ENCODE data around the gene MAMSTR. TPM values are rescaled to one million over a fixed set of nuclear protein-coding genes. Genes with fewer than 3 reads are reported as not detected.

MAMSTR gene
- total RNA-seq, 4 donors from 2014 or later: 0.99 to 2.9 (median 1.8) TPM

- intact Hi-C loops (cut with DNase I): no loop called here
- H3K9me3 ChIP-seq: no peaks in the 10 kb centered on the region
- H3K4me3 ChIP-seq: no peak within 1 kb of the TSS
- TF ChIP-seq EP300 (IDR thresholded peaks at IDR 0.05): no peak
- TF ChIP-seq CTCF (IDR thresholded peaks at IDR 0.05): no peak
- TF ChIP-seq POLR2AphosphoS5 (IDR thresholded peaks at IDR 0.05): no peak
- no peak for TF ChIP-seq POLR2A (IDR thresholded peaks at IDR 0.05; ENCODE audit: low read depth)
- 54% methylated on average over 4 of the region's 4 CpGs for WGBS
- H3K4me1 ChIP-seq: peaks cover 14 to 24% (median 15%) of the 10 kb centered on the region in 4 donors
- H3K36me3 ChIP-seq: peaks cover 0 to 10% (median 0%) of the 10 kb centered on the region in 4 donors
- H3K27me3 ChIP-seq: peaks cover 0 to 56% (median 24%) of the 10 kb centered on the region in 4 donors
- DNase-seq (ENCODE audit: extremely low spot score): no peak
- no peak within 1 kb of the TSS for H3K27ac ChIP-seq (replicated peaks in 1 of 4)
Observed at GRCh38 chr19:48755084-48755641, 35.6 kb upstream of the MAMSTR start, which contains the start of gene FGF21. TSS of gene FGF21 (plus strand) at chr19:48755524. CDS start at chr19:48756237, 713 bp downstream.

- Histone ChIP-seq H3K27me3 (peaks cover 0 to 72% (median 24%) of the 10 kb centered on the region in 4 donors), H3K27ac (replicated peaks in 1 of 4) (peak within 1 kb of the TSS in 3 of 4 donors; percentile 30 to 61 (median 51)), H3K36me3 (peaks cover 0 to 23% (median 0%) of the 10 kb centered on the region in 4 donors), H3K9me3 (no peaks in the 10 kb centered on the region), H3K4me1 (peaks cover 10 to 22% (median 15%) of the 10 kb centered on the region in 4 donors), H3K4me3 (peak within 1 kb of the TSS; percentile 38 to 60 (median 48))
- TF ChIP-seq POLR2A (IDR thresholded peaks at IDR 0.05; ENCODE audit: low read depth) (no peak), EP300 (IDR thresholded peaks at IDR 0.05) (no peak), POLR2AphosphoS5 (IDR thresholded peaks at IDR 0.05) (peak; percentile 65 to 69), CTCF (IDR thresholded peaks at IDR 0.05) (no peak)
- WGBS: 13% methylated on average over 28 of the region's 73 CpGs
- DNase-seq (ENCODE audit: extremely low spot score): no peak
- intact Hi-C loops (cut with DNase I): no loop called here
Observed at GRCh38 chr19:48752496-48753365, 33.2 kb upstream of the MAMSTR start, which contains the start of gene FUT1. TSS of gene FUT1 (minus strand) at chr19:48752641. CDS start at chr19:48751281, 1,360 bp downstream.

- Histone ChIP-seq H3K9me3 (no peaks in the 10 kb centered on the region), H3K4me1 (peaks cover 15 to 26% (median 21%) of the 10 kb centered on the region in 4 donors), H3K4me3 (peak overlapping the region; percentile 38 to 60 (median 48)), H3K36me3 (peaks cover 0 to 23% (median 0%) of the 10 kb centered on the region in 4 donors), H3K27me3 (peaks cover 0 to 79% (median 28%) of the 10 kb centered on the region in 4 donors), H3K27ac (replicated peaks in 1 of 4) (peak overlapping the region in 3 of 4 donors; percentile 30 to 61 (median 51))
- DNase-seq (ENCODE audit: extremely low spot score): no peak
- intact Hi-C loops (cut with DNase I): no loop called here
- 40% methylated on average over 19 of the region's 20 CpGs for WGBS
- TF ChIP-seq POLR2AphosphoS5 (IDR thresholded peaks at IDR 0.05) (no peak), CTCF (IDR thresholded peaks at IDR 0.05) (no peak), EP300 (IDR thresholded peaks at IDR 0.05) (no peak), POLR2A (IDR thresholded peaks at IDR 0.05; ENCODE audit: low read depth) (no peak)
Observed at GRCh38 chr19:48751845-48752495, 32.4 kb upstream of the MAMSTR start.

GRCh38 chr19:48750771-48751504 is 31.4 kb upstream of the MAMSTR start:
- Histone ChIP-seq H3K36me3 (peaks cover 0 to 23% (median 0%) of the 10 kb centered on the region in 4 donors), H3K9me3 (no peaks in the 10 kb centered on the region), H3K27me3 (peaks cover 0 to 85% (median 32%) of the 10 kb centered on the region in 4 donors), H3K4me1 (peaks cover 20 to 32% (median 25%) of the 10 kb centered on the region in 4 donors), H3K4me3 (peak overlapping the region in 2 of 4 donors; percentile 48 to 60), H3K27ac (replicated peaks in 1 of 4) (no peak overlapping the region)
- 87% methylated on average over 29 of the region's 29 CpGs for WGBS
- intact Hi-C loops (cut with DNase I): no loop called here
- no peak for DNase-seq (ENCODE audit: extremely low spot score)
- no peak for TF ChIP-seq CTCF (IDR thresholded peaks at IDR 0.05)
- TF ChIP-seq EP300 (IDR thresholded peaks at IDR 0.05): no peak
- TF ChIP-seq POLR2A (IDR thresholded peaks at IDR 0.05; ENCODE audit: low read depth): no peak
- TF ChIP-seq POLR2AphosphoS5 (IDR thresholded peaks at IDR 0.05): no peak
